Right ventricle myocardium inferior (tissue), 1 donor: ENCODE data around the gene UQCC2. TPM values are rescaled to one million over a fixed set of nuclear protein-coding genes. Genes with fewer than 3 reads are reported as not detected.

Experiments
- ATAC-seq: fragments of 200-7000 bp; cut with Tn5 transposase; one replicate; pipeline ENCODE4 v1.9.1; 2020; ENCODE audit warnings: mild to moderate bottlenecking, moderate library complexity
- DNase-seq: peaks from one replicate; pipeline ENCODE4 v3.0.0; 2021; ENCODE audit errors: missing footprints
- intact Hi-C: fragments of 100-400 bp; cut with DNase I; formaldehyde crosslinking; loops from one replicate; pipeline ENCODE4 v1.11.0; 2022
- total RNA-seq: library from RNA; stranded (reverse); fragmentation: NEBNext Ultra II Directional; extraction: Animal tissue kit (Norgen Biotek cat#: 25700); gene quantifications from one replicate; pipeline ENCODE4 v1.2.1, GENCODE V29; 2021
- donor health status: DM: no; HTN: yes; CAD: no; lungs with severe emphysema.

UQCC2 gene
- total RNA-seq, 1 donor from 2014 or later = 215 TPM

DNA sequence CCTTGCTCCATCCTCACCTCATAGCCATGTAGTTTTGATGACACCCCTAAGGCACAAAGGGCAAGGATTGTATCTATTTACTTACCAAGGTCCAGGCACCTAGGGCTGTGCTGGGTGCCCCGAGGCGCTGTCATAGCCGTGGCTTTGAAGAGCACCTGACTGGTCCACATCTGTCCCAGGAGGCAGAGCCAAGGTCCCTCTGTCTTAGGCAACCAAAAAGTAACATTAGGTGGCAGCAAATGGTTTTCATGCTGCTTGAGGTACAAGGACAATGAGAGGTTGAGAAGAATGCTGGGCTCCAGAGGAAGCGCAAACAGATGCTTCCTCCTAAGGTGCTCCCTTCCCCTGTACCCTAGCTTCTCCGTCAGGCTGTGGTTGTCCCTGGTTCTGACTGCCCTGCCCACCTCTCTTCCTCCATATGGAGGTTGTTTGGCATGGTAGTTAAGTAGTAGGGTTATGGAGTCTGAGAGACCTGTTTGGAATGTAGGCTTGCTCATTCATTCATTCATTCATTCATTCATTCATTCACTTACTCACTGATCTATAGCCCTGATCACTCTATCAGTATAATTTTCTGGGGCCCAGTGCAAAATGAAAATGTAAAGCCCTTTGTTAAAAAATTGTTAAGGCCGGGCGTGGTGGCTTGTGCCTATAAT, 3.0 kb upstream of the UQCC2 start:
- DNase-seq (no peak), ATAC-seq (no peak)
- intact Hi-C loops = no loop called here

DNA sequence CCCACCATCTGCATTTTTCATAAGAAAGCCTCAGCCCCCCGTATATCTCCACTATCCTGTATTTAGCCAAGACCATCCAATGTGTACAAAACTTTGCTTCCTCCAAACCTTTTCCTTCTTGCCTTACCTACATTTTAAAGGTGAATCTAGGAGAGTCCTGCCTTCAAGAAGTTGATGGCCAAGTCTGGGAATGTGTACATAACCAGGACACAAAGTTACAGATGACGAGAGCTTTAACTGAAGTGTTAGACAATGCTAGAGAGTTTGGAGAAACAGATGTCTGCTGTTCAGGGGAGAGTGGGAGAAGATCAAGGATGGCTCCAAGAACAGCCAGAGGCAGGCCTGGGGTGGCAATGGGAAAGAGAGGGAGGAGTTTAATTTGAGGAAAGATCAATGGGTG, 2.3 kb upstream of the UQCC2 start:
- ATAC-seq (no peak), DNase-seq (no peak)
- intact Hi-C loops = no loop called here

DNA sequence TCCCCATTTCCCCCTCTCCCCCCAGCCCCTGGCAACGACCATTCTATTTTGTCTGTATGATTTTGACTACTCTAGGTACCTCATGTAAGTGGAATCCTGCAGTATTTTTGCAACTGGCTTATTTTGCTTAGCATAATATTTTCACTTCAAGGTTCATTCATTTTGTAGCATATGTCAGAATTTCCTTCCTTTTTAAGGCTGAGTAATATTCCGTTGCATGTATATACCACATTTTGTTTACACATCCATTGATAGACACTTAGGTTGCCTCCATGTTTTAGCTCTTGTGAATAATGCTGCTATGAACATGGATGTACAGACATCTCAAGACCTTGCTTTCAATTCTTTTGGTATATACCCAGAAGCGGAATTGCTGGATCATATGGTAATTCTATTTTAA, 1.4 kb upstream of the UQCC2 start:
- intact Hi-C loops = no loop called here
- DNase-seq (no peak), ATAC-seq (no peak)

DNA sequence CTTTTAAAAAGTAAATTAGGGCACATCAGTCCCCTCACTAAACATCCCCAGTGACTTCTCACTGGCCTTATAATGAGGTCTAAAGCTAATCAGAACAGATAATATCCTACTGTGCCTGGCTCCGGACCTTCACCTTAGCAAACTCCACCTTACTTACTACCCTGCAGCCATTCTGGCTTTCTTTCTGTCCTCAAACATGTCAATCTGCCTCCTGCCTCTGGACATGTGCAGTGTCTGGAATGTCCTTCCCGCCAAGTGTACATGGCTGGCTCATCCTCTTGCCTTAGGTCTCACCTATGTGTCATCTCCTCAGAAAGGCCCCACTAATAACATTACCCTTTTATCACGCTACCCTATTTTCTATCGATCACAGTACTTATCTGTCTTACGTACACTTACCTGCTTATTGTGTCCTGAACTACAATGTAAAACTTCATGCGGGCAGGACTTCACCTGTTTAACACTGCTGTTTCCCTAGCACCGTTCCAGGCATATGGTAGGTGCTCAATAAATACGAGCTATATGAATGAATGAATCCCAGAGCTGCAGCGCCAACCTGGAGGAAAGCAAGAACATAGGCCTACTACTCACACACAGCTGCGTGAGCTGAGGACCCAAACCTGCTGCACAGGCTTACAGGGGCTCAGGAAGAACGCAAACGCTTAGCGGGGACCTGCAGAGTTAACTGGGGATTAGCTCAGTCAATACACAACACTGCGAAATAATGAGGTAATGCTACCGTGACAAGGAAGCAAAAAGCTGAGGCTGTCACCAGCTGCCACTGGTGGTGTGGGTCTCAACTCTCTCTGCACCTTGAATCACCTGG, 991 bp downstream of the UQCC2 start:
- ATAC-seq (no peak), DNase-seq (no peak)
- intact Hi-C loops = loop anchor here (1.0 to 2.0 kb wide), 2 partner anchors 34 to 52 kb away; no protein-coding TSS in a partner anchor

DNA sequence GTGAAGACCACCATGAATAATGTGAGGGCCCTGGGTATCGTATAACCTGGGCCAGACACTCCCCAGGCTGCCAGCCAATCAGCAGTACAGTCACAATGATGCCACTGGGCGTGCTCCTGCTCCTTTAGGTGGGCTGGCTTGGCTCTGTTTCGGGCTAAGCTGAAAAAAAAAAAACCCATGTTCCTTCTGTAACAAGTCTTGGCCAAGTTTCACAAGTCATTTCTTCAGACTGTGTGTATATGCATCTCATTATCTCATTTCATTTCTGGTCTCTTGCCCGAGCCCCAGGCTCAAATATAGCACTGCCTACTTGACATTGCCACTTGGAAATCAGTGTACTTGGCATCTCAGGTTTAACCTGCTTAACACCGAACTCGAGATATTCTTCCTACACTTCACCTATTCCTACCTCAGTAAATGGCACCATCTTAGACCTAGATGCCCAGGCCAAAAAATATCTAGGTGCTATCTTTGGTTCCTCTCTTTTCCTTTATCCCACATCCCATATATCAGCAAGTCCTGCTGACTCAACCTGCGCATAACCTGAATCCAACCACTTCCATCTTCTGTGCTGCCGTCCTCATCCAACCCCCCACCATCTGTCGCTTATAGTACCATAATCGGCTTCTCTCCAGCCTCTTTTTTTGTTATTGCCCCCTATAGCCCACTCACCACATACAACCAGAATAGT, 1.8 kb downstream of the UQCC2 start:
- DNase-seq (no peak), ATAC-seq (no peak)
- intact Hi-C loops = loop anchor here (2.0 kb wide), 1 partner anchor 35 kb away; no protein-coding TSS in a partner anchor

DNA sequence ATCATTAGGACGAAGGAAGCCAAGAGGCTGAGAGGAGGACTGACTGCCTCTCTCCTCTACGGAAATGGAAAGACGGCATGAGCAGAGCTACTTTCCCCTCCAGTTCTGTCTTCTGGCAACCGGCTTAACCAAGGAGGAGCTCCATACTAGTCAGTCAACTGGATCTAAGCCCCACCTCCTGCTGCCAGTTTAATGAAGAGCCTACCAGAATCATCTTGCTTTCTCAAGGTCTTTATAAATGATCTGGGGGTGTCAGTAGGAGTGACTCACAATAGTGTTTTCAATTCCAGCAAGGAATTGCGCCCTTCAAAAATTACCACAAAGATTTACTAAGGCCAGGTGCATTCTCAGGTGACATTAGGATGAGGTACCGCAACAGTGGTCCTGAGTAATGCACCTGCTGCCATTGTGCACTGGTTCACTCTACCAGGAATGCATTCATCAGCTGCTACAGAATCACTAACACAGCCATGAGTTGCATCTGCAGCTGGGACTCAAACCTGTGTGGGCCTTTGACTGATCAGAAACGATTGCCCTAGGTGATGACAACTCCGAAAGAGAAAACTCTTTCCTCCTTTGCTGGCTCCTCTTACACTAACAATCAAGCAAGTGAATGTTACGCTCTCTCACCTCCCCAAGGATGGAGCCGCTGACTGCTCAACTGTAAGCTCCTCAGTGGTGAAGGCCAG, 2.8 kb downstream of the UQCC2 start:
- no peak for DNase-seq
- intact Hi-C loops = no loop called here
- no peak for ATAC-seq

DNA sequence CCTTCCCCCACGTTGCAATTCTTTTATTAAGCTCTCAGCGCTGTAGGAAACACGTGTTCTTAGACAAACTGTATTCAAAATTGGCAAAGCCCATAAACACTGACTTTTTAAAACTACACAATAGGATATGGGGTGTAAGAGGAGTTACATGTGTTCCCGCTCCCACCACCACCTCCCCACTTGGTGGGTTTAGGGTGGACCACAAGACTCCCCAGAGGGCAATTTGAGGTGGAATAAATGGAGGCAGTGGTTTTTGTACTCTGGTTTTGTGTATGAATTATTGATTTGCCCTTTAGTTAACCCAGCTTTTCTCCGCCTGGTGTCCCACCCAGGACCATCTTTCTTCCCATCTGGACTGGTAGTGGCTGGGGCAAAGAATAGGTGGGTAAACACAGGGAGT, 3.7 kb downstream of the UQCC2 start:
- DNase-seq (no peak), ATAC-seq (no peak)
- intact Hi-C loops = no loop called here

DNA sequence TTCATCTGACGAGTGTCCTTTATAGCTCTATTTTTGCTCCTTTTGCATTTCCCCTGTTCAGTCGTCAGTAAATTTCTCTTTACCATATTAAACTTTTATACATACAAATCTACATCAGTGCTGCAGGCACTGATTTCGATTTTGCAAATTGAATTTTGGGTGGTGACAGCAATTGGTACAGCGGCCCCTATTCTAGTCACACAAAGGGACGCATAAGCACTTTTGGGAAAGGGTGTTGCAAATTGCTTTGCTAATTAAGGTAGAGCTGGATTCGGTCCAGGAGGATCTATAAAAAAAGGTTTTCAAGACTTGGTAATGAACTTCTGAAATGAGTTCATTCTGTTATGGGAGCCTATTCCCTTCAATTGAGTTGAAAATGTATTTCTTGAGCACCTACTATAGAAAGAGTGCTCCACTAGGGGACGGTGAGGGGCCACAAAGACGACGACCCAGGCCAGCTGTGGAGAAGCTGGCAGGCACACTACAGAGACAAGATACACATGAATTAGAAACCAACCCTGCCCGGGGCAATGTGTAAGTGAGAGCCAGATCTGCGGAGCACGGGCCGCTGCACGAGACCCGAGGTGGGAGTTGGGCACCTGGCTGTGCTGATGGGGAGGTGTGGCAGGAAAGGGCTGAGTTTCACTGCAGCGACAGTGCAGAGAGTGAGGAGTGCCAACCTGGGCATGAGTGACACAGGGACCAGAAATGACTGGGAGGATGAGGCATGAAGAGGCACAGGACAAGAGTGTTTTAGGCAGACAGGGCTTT, 5.4 kb downstream of the UQCC2 start:
- ATAC-seq (no peak), DNase-seq (no peak)
- intact Hi-C loops = no loop called here

DNA sequence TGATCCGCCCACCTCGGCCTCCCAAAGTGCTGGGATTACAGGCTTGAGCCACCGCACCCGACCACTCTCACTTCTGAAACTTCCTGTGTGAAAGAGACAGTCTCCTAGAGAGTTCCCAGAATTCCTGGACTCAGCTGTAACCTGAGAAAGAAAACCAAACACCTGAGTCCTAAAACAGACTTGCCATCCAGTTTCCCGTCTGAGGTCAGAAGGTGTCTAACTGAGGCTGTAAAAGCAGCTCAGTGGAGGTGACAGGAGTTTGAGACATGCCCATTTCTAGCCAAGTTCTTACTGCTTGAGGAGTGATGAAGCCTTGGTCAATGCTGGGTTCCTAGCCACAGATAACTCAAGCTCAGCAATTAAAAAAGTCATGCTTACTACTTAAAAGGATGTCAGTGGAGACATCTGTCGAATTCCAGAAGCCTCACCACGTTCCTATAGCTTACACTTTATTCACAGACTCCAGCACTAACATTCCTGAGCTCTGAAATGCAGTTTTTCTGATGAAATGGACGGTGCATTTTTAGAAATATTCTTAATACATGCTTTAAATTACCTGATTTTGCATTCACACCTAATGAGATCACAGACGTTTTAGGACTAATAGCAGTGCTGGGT, 6.1 kb downstream of the UQCC2 start:
- intact Hi-C loops = no loop called here
- no peak for DNase-seq
- no peak for ATAC-seq

DNA sequence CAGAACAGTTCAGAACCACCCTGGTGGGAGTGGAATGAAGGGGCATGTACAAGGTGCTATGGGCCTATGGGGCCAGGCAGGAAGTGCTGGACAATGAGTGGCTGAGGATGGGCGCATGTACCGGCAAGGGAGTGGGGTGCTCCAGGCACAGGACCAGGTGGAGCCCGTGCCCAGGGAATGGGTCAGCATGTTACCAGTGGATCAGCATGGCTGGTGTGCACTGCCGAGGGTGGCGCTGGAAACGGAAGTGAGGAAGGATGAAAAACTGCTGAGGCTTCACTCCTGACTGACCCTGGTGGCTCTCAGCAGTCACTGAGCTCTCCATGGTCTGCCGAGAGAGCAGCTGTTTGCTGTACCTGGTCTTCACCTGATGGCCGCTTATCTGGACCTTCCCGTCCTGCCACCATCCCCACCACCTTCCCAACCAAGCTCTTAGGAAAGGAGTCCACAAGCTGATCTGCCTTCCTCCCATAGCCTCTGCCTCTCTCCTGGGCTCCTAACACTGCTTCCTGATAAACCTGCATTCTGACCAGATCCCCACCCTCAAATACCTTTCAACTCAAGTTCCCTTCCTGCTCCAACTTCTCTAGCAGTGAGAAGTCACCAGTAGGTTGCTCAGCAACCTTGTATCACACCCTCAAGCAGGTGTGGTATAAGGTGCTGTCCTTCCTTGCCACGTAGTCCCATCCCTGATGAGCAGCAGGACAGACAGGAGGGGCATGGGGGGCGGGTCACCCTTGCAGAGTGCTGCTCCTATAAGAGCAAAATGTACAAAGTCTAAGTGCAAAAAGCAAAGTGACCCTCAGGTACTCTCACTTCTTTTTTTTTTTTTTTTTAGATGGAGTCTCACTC, 7.1 kb downstream of the UQCC2 start:
- intact Hi-C loops = no loop called here
- no peak for ATAC-seq
- no peak for DNase-seq

DNA sequence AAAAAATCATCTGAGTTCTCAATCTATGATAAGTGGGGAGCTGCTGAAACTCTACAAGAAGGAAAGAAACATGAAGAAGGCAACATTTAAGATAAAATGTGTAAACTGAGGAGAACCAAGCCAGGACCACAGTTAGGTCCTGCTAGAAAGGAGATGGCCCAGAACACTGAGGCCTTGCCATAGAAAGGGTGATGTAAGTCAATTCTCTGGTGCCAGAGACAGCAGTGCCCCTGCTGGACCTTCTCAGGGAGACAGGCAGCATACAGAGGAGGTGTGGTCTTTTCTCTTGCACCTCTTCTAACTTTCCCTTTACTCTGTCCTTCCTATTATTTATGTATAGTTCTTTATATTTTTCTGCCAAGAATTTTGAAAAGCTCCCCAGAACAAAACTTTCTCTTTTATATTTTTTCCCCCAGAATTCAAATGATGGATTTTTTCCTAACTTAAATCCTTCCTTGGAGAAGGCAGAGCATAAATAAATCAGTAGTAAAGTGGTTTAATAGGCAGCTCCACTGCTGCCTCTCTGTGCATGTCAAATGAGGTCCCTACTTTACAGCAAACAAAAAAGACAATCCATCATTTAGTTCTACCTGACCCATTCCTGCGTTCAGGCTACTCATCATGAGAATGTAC, 9.0 kb downstream of the UQCC2 start:
- ATAC-seq (peak; percentile 68), DNase-seq (peak; percentile 45)
- intact Hi-C loops = no loop called here

DNA sequence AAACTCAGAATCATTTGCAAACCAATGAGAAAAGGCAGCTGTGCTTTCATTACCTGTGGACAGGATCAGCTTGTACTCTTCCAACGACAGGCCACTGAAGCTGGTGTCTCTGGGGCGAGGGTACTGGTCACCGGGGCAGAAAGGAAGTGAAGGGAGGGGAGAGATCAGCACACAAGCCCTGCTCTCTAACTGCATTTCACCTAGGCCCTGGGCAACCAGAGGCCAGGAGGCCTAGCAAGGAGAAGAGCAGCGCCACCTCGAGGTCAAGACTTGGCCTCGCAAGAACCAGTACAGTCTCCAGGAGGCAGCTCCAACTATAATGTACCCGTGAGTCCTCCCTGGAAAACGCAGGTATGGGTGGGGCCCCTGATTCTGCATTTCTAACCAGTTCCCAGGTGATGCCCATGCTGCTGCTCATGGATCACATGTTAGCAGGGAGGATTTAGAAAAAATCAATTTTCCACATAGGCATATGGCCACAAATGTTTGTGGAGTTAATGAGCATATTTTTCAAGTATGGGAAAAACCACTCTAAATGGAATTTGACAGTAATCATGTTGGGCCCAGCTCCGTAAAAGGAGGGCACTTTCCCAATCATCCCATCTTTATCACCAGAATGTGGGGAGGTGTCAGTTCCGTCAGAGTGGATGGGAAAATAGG, 11.0 kb downstream of the UQCC2 start:
- ATAC-seq (peak; percentile 43), DNase-seq (peak; percentile 69)
- intact Hi-C loops = no loop called here

DNA sequence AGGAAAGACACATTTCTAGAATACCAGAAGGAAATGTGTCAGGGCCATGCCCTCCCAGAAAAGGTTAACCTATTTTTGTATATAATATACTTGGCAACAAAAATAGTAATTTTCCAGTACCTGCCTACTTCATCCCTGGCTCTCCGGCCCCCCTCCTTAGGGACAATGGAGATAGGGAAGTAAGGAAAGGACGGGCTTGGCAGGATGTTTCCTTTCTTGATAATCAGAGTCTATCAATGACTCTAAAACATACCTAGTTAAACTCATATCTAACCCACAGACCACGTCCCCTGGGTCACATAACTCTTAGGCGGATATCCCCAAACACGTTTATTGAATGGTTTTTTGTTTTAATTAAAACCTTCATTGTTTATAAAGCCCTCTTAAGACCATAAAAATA, 11.8 kb downstream of the UQCC2 start:
- intact Hi-C loops = loop anchor here (5.0 to 10.0 kb wide), 2 partner anchors 62 to 285 kb away; partner anchors contain the start of genes CUTA and PHF1
- no peak for ATAC-seq
- no peak for DNase-seq

DNA sequence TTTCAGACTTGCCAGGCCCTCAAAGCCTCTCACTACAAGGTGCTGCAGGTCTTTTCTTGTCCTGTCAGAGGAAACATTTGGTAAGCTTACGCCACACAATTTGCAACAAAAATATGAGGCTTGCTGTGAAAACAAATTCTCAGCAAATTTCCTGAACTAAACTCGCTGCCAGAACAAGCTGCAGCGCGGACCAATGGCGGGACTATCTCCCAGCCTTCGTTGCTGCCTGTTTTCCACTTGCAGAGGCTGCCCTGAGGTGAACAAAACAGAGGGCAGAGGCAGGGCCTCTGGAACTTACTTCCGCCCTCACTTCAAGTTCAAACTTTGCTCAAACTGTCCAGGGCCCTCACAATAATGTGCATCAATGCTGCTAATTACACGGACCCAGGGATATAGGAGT, 12.4 kb downstream of the UQCC2 start:
- ATAC-seq (no peak), DNase-seq (no peak)
- intact Hi-C loops = loop anchor here (5.0 to 10.0 kb wide), 2 partner anchors 62 to 284 kb away; partner anchors contain the start of genes CUTA and PHF1

DNA sequence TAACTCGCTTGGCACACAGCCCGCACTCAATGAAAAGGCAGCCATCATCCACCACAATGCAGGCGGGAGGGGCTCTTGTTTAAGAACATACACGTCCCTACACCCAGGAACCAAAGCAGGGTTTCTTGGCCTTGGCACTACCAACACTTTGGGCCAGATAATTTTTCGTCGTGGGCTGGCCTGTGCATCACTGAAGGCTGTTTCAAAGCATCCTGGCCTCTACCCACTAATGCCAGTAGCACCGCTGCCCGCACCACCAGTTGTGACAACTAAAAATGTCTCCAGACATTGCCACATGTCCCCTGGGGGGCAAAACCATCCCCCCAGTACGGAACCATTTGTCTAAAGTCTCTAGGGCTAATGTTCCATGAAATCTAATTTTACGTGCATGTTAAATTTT, 13.0 kb downstream of the UQCC2 start:
- intact Hi-C loops = loop anchor here (5.0 to 10.0 kb wide), 2 partner anchors 61 to 284 kb away; partner anchors contain the start of genes CUTA and PHF1

DNA sequence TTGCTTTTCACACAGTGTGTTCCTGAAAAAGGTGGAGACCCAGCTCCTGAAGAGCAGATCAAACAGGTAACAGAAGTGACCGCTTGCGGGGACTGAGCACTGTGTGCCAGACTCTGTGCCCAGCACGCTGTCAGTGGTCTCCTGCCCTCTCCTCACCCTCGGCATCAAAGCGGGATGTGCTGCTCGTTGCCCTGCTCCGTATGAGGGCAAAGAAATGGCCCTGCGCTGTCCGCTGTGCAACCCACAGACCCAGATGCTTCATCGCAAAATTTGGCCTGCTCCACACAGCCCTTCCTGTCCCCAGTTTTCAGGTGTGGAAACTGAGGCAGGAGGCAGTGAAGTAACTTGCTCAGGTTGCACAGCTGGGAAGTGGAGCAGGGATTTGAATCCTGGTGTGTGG, 13.7 kb downstream of the UQCC2 start:
- ATAC-seq (no peak), DNase-seq (no peak)
- intact Hi-C loops = loop anchor here (2.0 to 10.0 kb wide), 3 partner anchors 61 to 283 kb away; partner anchors contain the start of genes CUTA and PHF1

More for the DNA sequence above, 13.0 kb downstream of the UQCC2 start:
- DNase-seq (no peak), ATAC-seq (no peak)
